BE2C (cell line): ENCODE results near the gene EMX2.

Experiments
- DNase-seq: peaks from one replicate; pipeline ENCODE4 v3.0.0-alpha.2; 2020
- H3K27me3 ChIP-seq: fragments of 250-450 bp; sonication (Bioruptor Pico); 2 replicates; pipeline ENCODE4 v1.5.1; 2020; ENCODE audit warnings: mild to moderate bottlenecking
- H3K36me3 ChIP-seq: fragments of 250-450 bp; sonication (Bioruptor Pico); 2 replicates; pipeline ENCODE4 v1.5.1; 2020; ENCODE audit warnings: mild to moderate bottlenecking
- H3K4me1 ChIP-seq: fragments of 250-450 bp; sonication (Bioruptor Pico); 2 replicates; pipeline ENCODE4 v1.5.1; 2020
- H3K4me3 ChIP-seq: 2 replicates; pipeline ENCODE4 v1.5.1; 2011; ENCODE audit warnings: low read depth, low read length
- H3K9me3 ChIP-seq: fragments of 250-450 bp; sonication (Bioruptor Pico); 2 replicates; pipeline ENCODE4 v1.5.1; 2020
- TF ChIP-seq, protein P1 (sequence below): IDR thresholded peaks from 2 replicates; pipeline ENCODE4 v1.5.1; 2012; ENCODE audit warnings: mild to moderate bottlenecking, low read depth, low read length

EMX2 gene

DNA sequence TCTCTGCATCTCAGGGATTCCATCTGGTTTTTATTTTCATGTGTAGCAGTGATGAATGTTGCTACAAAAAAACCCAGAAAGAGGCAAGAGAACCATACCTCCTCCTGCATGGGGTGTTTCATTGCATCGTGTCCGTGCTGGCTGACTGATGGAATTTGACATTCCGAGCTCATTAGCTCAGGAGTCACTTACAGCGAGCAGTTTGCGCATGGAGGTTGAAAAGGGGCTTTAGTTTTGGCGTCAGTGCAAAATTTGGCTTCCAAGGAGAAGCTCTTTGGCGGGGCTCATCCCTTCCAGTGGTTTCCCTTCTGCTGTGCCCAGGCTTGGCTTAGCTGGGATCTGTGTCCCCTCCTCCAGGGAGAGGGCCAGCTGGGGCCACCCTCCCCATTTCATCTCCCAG is 25.8 kb downstream of the EMX2 start:
- H3K4me1 ChIP-seq: no peaks in the 10 kb centered on the region
- no peak for DNase-seq
- H3K27me3 ChIP-seq: no peaks in the 10 kb centered on the region
- no peaks in the 10 kb centered on the region for H3K9me3 ChIP-seq
- TF ChIP-seq, protein P1, sequence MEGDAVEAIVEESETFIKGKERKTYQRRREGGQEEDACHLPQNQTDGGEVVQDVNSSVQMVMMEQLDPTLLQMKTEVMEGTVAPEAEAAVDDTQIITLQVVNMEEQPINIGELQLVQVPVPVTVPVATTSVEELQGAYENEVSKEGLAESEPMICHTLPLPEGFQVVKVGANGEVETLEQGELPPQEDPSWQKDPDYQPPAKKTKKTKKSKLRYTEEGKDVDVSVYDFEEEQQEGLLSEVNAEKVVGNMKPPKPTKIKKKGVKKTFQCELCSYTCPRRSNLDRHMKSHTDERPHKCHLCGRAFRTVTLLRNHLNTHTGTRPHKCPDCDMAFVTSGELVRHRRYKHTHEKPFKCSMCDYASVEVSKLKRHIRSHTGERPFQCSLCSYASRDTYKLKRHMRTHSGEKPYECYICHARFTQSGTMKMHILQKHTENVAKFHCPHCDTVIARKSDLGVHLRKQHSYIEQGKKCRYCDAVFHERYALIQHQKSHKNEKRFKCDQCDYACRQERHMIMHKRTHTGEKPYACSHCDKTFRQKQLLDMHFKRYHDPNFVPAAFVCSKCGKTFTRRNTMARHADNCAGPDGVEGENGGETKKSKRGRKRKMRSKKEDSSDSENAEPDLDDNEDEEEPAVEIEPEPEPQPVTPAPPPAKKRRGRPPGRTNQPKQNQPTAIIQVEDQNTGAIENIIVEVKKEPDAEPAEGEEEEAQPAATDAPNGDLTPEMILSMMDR: no peak
- H3K36me3 ChIP-seq: no peaks in the 10 kb centered on the region
- H3K4me3 ChIP-seq: no peak overlapping the region

DNA sequence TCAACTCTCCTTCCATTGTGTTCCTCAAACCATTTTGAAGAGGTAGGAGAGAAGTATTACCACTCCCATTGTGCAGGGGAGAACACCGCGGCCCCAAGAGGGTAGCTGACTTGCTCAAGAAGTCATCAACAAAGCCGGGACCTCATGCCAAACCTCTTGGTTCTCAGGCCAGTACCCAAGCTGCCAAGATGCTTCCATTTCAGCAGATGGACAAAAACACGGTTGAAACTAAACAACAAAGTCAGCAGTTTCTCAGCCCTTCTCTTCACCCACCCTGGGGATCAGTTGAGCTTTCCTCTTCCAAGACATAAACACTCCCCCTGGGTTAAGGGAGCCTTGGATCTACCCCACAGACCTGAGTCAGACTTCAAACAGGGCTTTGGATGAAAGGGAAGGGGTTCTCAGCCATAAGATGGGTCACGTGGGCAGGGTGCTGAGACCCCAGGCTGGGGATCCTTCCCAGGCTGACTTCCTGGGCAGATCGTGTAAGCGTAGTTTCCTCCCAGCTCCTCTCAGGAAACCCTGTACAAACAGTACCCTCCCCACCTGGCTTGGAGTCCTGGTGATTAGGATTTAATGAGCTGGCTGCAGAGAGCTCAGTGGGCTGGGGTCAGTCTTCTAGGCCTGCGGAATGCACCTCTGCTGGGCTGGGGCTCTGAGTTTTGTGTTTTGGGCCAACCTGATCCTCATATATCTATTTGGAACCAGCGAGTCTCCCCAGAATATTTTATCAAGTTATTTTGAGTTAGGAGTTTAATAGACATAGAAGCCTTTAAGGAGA is 27.3 kb downstream of the EMX2 start:
- Histone ChIP-seq H3K36me3 (no peaks in the 10 kb centered on the region), H3K9me3 (no peaks in the 10 kb centered on the region), H3K27me3 (peaks cover 5% of the 10 kb centered on the region; the same call in 1 of the 2 replicates), H3K4me3 (no peak overlapping the region), H3K4me1 (no peaks in the 10 kb centered on the region)
- DNase-seq: no peak
- TF ChIP-seq, protein P1: no peak

DNA sequence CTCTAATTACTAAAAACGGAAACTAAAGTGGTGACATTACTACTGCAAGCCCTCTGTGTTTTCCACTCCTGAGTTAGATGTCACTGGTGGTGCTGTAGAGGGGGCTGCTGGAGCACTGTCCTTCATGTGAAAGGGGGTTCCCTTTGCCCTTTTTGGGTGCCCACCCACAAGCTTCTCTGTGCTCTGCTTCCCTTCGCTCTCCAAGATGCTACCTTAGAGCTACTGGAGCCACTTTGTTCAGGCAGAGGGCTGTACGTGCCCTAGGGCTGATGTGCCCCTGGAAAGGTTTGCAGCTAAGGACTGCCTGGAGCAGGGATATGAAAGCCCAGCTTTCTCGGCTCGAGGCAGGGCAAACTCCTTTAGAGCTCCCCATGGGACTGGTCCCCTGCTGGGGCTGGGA is 28.3 kb downstream of the EMX2 start:
- no peaks in the 10 kb centered on the region for H3K36me3 ChIP-seq
- H3K9me3 ChIP-seq: no peaks in the 10 kb centered on the region
- TF ChIP-seq, protein P1: no peak
- no peaks in the 10 kb centered on the region for H3K4me1 ChIP-seq
- no peak for DNase-seq
- peaks cover 5% of the 10 kb centered on the region; the same call in 1 of the 2 replicates for H3K27me3 ChIP-seq
- H3K4me3 ChIP-seq: no peak overlapping the region

DNA sequence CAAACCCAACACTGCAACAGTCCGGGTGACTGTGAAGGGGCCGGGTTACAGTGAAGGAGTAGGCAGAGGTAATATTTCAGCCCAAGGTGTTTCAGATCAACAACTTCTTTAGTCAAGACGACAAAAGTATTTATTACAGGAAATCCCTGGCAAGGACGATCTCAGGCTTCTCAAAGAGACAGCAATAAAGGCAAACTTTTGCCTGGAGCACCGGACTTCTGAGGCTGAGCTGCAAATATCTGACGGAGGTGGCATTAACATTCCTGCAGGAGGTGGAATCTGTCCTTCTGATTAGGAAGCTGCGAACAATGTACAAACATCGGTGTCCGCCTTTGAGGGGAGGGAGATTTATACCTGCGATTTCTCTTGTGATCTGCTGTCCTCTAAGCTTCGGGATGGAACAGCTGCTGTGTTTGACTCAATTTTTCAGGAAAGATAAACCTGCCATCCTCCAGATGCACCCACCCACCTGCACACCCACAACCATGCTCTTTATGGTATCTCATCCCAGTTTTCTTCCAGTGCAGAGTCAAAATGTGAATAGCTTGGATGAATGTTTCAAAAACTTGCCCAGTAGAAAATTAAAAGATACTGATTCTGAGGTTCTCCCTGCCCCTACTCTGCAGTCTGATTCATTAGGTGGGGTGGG is 32.1 kb downstream of the EMX2 start:
- TF ChIP-seq, protein P1: no peak
- no peak overlapping the region for H3K4me3 ChIP-seq
- no peaks in the 10 kb centered on the region for H3K4me1 ChIP-seq
- no peak for DNase-seq
- H3K27me3 ChIP-seq: peaks cover 5% of the 10 kb centered on the region
- no peaks in the 10 kb centered on the region for H3K36me3 ChIP-seq
- H3K9me3 ChIP-seq: no peaks in the 10 kb centered on the region

DNA sequence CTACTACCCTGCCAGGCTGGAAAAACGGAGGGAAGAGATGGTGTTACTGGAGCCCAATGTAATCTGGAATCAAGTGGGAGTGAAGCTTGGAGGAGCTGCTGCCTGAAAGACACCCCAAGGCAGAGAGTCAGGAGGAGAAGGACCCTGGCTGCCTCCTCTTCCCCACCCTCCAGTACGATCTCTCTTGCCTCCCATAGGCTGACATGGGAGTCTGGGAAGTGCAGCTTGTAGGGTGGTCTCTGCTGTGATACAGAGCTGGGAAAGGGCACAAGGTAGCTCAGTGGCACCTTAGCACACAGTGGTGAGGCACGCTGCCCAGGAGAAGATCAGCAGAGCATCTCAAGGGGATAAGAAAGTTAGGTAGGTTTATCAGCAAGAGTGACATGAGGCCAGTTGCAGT is 35.9 kb downstream of the EMX2 start:
- no peak for DNase-seq
- Histone ChIP-seq H3K9me3 (no peaks in the 10 kb centered on the region), H3K36me3 (no peaks in the 10 kb centered on the region), H3K4me1 (no peaks in the 10 kb centered on the region), H3K27me3 (peaks cover 5% of the 10 kb centered on the region), H3K4me3 (no peak overlapping the region)
- TF ChIP-seq, protein P1: no peak

DNA sequence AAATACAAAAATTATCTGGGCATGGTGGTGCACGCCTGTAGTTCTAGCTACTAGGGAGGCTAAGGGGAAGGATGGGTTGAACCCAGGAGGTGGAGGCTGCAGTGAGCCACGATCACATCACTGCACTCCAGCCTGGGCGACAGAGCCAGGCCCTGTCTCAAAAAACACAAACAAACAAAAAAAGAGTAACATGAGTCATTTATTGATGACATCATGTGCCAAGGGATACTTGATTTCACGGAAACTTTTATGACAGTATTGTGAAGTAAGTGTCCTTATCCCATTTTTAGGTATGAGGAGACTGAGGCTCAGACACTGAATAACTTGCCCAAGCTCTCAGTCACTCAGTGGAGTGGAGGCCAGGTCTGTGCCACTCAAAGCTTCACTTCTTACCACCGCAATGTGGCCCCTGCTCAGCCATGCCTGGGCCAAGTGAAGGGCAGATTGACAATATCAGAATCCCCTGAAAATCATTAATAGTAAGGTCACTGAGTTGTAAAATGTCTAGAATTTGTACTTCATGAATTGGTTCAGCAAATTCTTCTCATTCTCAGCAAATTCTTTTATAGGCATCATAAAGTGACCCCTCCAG is 36.5 kb downstream of the EMX2 start:
- Histone ChIP-seq H3K27me3 (peaks cover 2% of the 10 kb centered on the region), H3K4me3 (no peak overlapping the region), H3K4me1 (no peaks in the 10 kb centered on the region), H3K36me3 (no peaks in the 10 kb centered on the region), H3K9me3 (no peaks in the 10 kb centered on the region)
- no peak for DNase-seq
- TF ChIP-seq, protein P1: no peak
